ENCODE measurements around the gene GREM2.

DNA sequence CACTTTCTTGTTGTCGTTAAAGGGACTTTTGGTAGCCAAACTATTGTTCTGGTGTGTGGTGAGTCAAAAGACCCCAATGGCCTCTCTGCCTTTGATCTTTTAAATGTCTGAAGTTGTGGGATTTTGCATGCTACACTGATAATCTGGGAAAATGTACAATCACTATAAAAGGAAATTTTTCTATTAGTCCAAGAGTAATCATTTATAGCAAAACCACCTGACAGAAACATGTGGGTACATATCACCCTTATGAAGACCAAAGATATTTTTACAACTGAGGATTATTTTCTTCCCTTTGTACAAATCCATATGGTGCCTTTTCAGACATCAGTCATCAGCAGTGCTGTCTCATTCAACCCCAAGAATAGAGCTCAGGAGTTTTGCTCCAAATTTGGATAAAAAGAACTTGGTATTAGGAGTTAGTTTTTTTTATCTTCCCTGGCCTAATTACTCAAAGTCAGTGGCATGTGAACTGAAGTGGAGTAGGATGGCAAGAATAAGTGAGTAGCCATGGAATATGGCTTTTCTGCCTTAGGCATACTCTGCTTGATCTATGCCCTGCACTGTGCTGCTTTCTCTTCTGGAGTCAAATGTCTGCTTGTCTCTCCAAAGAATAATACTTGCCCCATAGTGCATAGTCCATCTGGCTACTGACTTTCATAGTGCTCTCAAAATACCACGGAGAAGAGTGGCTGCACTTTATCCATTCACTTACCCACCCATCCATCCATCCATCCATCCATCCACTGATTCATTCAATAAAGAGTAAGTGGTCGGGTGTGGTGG is 13.5 kb downstream of the GREM2 start:
- TF ChIP-seq, protein P1, sequence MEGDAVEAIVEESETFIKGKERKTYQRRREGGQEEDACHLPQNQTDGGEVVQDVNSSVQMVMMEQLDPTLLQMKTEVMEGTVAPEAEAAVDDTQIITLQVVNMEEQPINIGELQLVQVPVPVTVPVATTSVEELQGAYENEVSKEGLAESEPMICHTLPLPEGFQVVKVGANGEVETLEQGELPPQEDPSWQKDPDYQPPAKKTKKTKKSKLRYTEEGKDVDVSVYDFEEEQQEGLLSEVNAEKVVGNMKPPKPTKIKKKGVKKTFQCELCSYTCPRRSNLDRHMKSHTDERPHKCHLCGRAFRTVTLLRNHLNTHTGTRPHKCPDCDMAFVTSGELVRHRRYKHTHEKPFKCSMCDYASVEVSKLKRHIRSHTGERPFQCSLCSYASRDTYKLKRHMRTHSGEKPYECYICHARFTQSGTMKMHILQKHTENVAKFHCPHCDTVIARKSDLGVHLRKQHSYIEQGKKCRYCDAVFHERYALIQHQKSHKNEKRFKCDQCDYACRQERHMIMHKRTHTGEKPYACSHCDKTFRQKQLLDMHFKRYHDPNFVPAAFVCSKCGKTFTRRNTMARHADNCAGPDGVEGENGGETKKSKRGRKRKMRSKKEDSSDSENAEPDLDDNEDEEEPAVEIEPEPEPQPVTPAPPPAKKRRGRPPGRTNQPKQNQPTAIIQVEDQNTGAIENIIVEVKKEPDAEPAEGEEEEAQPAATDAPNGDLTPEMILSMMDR (IDR thresholded peaks at IDR 0.05) = no peak
- no peak for TF ChIP-seq POLR2A (IDR thresholded peaks at IDR 0.05)
